NCI-H146 treated with DMSO at 0.1 percent for 48 hours (cell line): Measurements from ENCODE around the gene PAK1.

Source experiments
- DNase-seq: peaks from one replicate; lab custom pipeline; 2025; ENCODE audit not compliant: unreplicated experiment; lab: John Stamatoyannopoulos, UW

PAK1 gene

GRCh38 chr11:77475206-77475605, 1.3 kb upstream of the PAK1 start:
- DNase-seq, result no peak

DNA sequence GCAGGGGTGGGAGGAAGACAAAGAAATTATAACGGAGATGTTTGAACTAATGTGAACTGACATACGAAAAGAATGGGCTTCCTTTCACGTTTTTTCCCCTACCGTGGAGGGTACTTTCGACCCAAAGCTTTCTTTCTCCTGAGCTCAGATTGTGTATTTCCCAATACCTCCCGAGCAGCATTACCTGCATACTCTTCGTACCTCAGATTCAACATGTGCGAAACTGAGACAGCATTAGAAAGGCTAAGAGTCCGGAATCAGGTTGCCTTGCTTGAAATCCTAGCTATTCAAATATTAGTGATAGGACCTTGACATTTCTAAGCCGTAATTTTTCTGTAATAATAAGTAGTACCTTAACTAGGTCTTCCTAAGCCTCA, 778 bp upstream of the PAK1 start:
- DNase-seq, result no peak

DNA sequence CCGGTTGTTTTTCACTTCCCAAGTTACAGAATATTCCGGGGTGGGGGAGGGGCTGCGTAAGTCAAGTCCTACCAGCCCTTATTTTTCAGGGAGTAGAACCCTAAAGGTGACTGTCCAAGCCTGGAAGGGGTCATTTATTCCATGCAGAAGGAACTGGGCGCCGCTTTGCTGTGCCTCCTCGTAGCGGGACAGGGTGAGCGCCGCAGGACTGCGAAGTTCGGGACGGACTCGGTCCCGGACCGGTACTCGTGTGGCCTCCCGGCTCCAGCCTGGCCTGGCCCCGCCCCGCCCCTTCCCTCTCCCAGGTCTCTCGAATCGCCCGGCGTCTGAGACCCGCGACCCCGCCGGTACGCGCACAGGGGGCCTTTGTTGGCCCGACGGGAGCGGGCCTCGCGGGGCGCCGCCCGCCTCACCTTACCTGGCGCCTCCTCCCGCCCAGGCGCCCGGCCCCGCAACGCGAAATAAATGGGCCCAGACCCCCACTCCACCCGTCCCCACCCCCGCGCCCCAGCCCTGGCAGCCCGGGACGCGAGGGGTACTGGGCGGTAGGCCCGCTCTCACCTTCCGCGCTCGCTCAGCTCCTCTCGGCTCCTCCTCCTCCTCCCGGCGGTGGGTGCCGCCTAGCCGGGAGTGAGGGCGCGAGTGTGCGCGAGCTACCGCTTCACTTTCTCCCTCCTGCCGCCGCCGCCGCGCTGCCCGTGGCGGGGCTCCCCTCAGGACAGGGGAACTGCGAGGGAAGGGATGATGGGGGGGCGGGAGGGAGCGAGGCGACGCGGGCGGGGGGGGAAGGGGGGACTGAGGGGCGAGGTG, 698 bp downstream of the PAK1 start:
- DNase-seq, result peak; percentile 7

GRCh38 chr11:77471558-77472193, 2.2 kb downstream of the PAK1 start:
- no peak for DNase-seq

DNA sequence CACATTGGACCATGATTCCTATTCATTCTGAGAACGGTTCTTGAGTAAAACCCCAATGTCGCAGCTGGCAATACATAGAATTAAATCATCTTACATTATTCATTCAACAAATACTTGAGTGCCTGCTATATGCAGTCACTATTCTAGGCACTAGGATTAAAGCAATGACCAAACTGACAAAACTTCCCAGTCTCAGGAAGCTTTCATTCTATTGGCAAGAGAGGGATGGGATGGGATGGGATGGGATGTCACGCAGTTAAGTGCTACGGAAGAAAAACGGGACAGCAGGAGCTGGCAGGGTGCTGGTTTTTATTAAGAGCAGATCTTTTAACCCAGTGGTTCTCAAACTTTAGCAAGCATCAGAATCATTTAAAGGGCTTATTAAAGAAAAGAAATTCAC, 2.9 kb downstream of the PAK1 start:
- no peak for DNase-seq

GRCh38 chr11:77470504-77470903, 3.4 kb downstream of the PAK1 start:
- no peak for DNase-seq

GRCh38 chr11:77468527-77468926, 5.4 kb downstream of the PAK1 start:
- DNase-seq, result no peak

GRCh38 chr11:77467993-77468392, 5.9 kb downstream of the PAK1 start:
- no peak for DNase-seq

DNA sequence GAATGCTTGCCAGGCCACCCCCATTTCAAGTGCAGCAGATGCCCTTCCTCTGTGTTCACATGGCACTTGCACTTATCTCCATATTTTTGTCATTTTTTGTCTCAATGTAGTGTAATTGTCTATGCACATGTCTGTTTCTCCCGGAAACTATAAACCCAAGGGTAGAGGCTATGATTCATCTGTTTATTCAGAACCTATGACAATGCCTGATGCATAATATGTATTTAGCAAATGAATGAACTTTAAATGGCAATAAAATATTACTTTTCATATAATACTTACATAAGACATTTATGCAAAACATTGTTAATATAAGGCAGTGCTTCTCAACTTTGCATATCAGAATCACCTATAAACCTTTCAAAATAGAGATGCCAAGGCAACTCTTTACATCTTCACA, 6.7 kb downstream of the PAK1 start:
- DNase-seq, result no peak

GRCh38 chr11:77457340-77457739, 16.6 kb downstream of the PAK1 start:
- DNase-seq, result no peak

DNA sequence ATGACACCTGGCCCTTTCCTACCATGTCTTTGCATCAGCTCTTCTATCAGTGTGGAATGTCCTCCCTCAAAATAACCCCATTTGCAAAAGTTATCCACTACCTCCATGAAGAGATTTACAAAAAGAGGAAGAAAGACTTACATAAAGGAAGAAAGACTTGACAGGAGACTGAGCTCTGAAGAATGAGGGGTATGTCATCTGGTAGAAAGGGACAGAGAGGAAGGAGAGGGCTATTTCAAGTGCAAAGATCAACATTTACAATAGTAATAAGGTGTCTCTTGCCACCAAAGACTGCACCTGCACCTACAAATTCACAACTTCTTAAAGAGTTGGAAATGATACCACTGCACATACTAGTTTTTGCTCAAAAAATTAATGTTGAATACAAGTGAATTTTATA, 18.2 kb downstream of the PAK1 start:
- DNase-seq, result no peak

GRCh38 chr11:77454867-77455655, 18.8 kb downstream of the PAK1 start:
- no peak for DNase-seq

DNA sequence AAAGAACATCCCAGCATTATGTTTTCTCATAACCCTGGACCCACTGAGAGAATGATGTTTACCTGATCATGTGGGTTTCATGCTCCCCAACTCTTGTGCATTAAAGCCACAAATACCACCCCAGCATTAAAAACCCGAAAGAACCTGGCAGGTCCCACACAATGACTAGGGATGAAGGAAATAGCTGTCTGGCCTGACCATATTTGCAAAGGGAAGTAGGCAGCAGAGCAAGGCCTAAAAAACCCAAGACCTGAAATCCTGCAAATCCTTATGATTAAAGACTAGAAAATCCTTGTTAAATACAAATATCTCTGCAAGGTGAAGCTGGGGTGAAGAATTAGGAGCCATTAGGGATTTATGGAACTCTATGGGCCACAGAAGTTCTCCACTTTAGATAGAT, 23.7 kb downstream of the PAK1 start:
- no peak for DNase-seq

DNA sequence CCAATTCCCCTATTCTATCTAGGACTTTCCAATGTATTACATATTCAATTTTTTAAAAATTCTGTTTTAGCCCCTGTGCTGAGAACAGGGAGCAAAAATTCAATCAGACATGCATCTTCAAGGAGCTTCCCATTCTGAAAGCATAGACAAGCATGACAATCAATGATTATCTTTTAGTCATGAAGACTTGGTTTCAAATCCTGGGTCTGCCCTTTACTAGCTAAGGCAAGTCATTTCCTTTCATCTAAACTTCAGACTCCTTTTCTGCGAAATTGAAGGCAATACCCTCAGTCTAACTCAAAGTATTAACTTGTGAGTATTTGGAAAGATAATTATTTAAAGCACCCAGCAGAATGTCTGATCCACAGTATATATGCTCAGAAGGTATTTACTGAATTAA, 24.1 kb downstream of the PAK1 start:
- DNase-seq, result no peak

DNA sequence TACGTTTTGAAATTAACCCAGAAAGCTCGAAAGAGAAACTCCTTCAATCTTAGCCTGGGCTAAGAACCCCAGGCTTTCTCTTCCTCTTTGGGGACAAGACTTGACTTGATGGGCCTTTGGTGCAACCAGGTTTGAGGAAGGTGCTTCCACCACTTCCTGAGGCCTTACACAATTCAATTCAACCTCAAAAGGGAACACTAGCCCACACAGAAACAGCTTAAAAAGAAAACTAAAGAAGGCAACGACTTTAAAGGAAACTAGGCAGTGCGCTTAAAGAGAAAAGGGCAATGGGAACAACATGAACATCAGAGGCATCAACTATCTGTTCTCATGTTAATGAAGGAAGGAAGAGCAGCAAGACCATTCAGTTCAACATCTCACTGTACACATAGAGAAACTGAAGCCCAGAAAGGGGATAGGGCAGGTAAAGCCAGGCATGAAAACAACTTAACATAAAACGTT, 24.8 kb downstream of the PAK1 start:
- no peak for DNase-seq

GRCh38 chr11:77448269-77448668, 25.6 kb downstream of the PAK1 start:
- no peak for DNase-seq

GRCh38 chr11:77446911-77447629, 26.8 kb downstream of the PAK1 start:
- no peak for DNase-seq

DNA sequence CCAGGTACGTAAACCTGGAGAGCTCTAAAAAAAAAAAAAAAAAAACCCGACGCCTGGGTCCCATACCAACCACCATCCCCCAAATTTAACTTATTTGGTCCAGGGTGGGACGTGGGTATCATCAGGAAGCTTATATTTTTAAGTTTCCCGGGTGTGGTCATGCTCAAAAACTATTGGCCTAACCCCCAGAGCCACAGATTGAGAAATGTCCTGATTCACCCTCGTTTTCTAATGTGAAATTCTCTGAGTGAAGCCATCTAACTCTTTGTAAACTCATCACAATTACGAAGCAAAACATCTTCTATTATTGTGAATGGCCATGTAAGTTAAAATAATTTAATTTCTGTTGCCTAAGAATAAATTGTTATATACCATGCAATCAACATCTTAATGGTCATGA, 29.6 kb downstream of the PAK1 start:
- no peak for DNase-seq

DNA sequence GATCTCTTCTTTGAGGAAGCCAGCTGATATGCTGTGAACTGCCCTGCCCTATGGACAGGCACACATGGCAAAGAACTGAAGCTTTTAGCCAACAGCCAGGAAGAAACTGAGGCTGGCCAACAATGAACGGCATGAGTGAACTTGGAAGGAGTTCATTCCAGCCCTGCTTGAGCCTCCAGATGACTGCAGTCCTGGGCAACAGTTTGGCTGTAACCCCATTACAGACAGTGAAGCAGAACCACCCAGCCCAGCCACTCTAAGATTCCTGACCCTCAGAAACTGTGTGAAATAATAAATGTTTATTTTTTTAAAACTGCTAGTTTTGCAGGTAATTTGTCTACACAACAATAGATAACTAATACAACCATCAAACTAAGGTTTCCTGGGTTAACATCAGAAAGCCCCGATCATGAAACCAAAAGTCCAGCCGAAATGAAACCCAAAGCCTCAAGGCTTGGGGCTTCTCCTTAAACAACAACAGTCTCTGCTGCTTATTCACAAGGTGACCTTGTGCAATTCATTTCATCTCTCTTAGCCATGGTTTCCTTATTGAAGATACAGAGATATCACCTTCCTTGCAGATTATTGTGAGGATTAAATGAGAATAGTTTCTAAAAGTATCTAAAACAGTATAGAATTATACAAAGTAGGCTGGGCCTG, 31.4 kb downstream of the PAK1 start:
- DNase-seq, result no peak

GRCh38 chr11:77441426-77441825, 32.5 kb downstream of the PAK1 start:
- no peak for DNase-seq

DNA sequence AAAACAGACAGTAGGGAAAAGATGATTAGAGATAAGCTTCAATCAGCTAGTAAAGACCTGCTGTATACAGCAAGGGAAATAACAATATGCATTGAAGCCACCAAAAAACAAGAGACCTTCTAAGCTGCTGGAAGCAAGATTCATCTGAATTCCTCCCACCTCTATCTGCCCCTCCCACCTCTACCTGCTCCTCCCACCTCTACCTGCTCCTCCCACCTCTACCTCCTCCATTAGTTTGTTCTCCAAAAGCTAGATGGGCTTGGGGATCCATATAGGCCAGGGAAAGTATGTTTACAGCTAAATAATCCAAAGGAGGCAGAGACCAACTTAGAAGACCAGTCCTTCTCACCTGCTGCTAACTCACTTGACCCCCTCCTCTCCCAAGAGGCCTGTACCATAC, 33.2 kb downstream of the PAK1 start:
- no peak for DNase-seq
